Measurements from ENCODE around the gene ASCC3. TPM values are rescaled to one million over a fixed set of nuclear protein-coding genes. Genes with fewer than 3 reads are reported as not detected.

The ASCC3 gene
- total RNA-seq, 1 experiment from 2014 or later, result 40.5 TPM

DNA sequence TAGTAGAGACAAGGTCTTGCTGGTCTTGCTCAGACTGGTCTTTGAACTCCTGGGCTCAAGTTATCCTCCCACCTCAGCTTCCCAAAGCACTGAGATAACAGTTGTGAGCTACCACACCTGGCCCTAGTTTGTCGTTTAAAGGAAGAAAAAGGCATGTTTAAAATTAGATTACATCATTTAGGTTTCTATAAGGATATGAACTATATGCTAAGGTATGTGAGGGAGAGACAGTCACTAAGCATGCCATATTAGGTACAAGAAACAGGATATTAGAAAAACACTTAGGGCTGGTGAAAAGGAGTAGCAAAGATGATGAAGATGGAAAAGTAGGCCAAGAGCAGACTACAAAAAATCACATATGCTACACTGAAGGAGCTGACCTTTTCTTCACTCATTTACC lies 106.4 kb downstream of the ASCC3 start:
- Histone ChIP-seq H3K79me2 (ENCODE audit: insufficient read depth, low read length) (no peaks in the 10 kb centered on the region; the same call in 1 of the 2 replicates), H2AFZ (ENCODE audit: low read depth, low read length, poor library complexity, severe bottlenecking) (no peak overlapping the region), H3K27ac (ENCODE audit: low read depth, low read length) (no peak overlapping the region), H3K9ac (ENCODE audit: low read length) (no peak overlapping the region), H3K4me3 (replicated peaks in 1 of 2; ENCODE audit: low read depth in 1 of 2, low read length in 2 of 2) (no peak overlapping the region), H3K4me2 (ENCODE audit: low read length) (no peak overlapping the region), H3K9me3 (ENCODE audit: control insufficient read depth in 1 of 2, insufficient read depth in 1 of 2, low read depth in 1 of 2, low read length in 2 of 2) (no peaks in the 10 kb centered on the region), H3K9me2 (ENCODE audit: insufficient read depth) (0 out of 2 replicates have a peak, but pooled peaks cover under 1% of the 10 kb centered on the region), H3K27me3 (ENCODE audit: insufficient read depth, low read length) (no peaks in the 10 kb centered on the region), H3K36me3 (ENCODE audit: control insufficient read depth in 1 of 2, insufficient read depth in 2 of 2, low read length in 2 of 2) (no peaks in the 10 kb centered on the region), H4K20me1 (ENCODE audit: insufficient read depth) (no peaks in the 10 kb centered on the region), H3K4me1 (ENCODE audit: control insufficient read depth in 1 of 2, insufficient read depth in 2 of 2, low read length in 2 of 2) (no peaks in the 10 kb centered on the region)
- ChIA-PET POLR2A (no interaction called here), CTCF (no interaction called here), RAD21 (ENCODE audit: low non-redundant PET in 1 of 2, low total read pairs in 2 of 2, uncharacterized antibody in 2 of 2, unreplicated experiment in 2 of 2) (no interaction called here)
- TF ChIP-seq JUND (IDR thresholded peaks at IDR 0.05), result no peak
- no peak for ATAC-seq
- intact Hi-C loops (cut with micrococcal nuclease), result no loop called here
- no peak for DNase-seq (ENCODE audit: low read depth, low spot score)
- no TSS peak for BruUV-seq (replicated peaks)

- intact Hi-C loops (cut with micrococcal nuclease), result no loop called here
- no TSS peak for BruUV-seq (replicated peaks)
- CTCF ChIA-PET, result no interaction called here
- DNase-seq (ENCODE audit: low read depth, low spot score), result no peak
- Histone ChIP-seq H2AFZ (ENCODE audit: low read depth, low read length, poor library complexity, severe bottlenecking) (no peak overlapping the region), H3K9me2 (ENCODE audit: insufficient read depth) (0 out of 2 replicates have a peak, but pooled peaks cover 2% of the 10 kb centered on the region), H3K27ac (ENCODE audit: low read depth, low read length) (no peak overlapping the region), H3K27me3 (ENCODE audit: insufficient read depth, low read length) (no peaks in the 10 kb centered on the region), H3K4me1 (ENCODE audit: control insufficient read depth in 1 of 2, insufficient read depth in 2 of 2, low read length in 2 of 2) (no peaks in the 10 kb centered on the region), H3K36me3 (ENCODE audit: control insufficient read depth in 1 of 2, insufficient read depth in 2 of 2, low read length in 2 of 2) (no peaks in the 10 kb centered on the region), H3K79me2 (ENCODE audit: insufficient read depth, low read length) (no peaks in the 10 kb centered on the region; the same call in 1 of the 2 replicates), H4K20me1 (ENCODE audit: insufficient read depth) (no peaks in the 10 kb centered on the region), H3K9ac (ENCODE audit: low read length) (no peak overlapping the region), H3K9me3 (ENCODE audit: control insufficient read depth in 1 of 2, insufficient read depth in 1 of 2, low read depth in 1 of 2, low read length in 2 of 2) (no peaks in the 10 kb centered on the region), H3K4me2 (ENCODE audit: low read length) (no peak overlapping the region), H3K4me3 (replicated peaks in 1 of 2; ENCODE audit: low read depth in 1 of 2, low read length in 2 of 2) (no peak overlapping the region)
- RAD21 ChIA-PET (ENCODE audit: low non-redundant PET in 1 of 2, low total read pairs in 2 of 2, uncharacterized antibody in 2 of 2, unreplicated experiment in 2 of 2), result no interaction called here
- TF ChIP-seq ZNF274 (IDR thresholded peaks at IDR 0.05; ENCODE audit: low read depth, low read length), result no peak
- no peak for TF ChIP-seq POLR2AphosphoS5 (IDR thresholded peaks at IDR 0.05; ENCODE audit: low read depth, low read length)
- no peak for TF ChIP-seq EZH2 (IDR thresholded peaks at IDR 0.05)
- no peak for TF ChIP-seq YY1 (IDR thresholded peaks at IDR 0.05; ENCODE audit: extremely low read depth, insufficient replicate concordance, low read depth, low read length)
- TF ChIP-seq, protein P1, sequence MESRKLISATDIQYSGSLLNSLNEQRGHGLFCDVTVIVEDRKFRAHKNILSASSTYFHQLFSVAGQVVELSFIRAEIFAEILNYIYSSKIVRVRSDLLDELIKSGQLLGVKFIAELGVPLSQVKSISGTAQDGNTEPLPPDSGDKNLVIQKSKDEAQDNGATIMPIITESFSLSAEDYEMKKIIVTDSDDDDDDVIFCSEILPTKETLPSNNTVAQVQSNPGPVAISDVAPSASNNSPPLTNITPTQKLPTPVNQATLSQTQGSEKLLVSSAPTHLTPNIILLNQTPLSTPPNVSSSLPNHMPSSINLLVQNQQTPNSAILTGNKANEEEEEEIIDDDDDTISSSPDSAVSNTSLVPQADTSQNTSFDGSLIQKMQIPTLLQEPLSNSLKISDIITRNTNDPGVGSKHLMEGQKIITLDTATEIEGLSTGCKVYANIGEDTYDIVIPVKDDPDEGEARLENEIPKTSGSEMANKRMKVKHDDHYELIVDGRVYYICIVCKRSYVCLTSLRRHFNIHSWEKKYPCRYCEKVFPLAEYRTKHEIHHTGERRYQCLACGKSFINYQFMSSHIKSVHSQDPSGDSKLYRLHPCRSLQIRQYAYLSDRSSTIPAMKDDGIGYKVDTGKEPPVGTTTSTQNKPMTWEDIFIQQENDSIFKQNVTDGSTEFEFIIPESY (IDR thresholded peaks at IDR 0.05; ENCODE audit: extremely low read depth, insufficient replicate concordance, low read length), result no peak
- TF ChIP-seq CEBPB (IDR thresholded peaks at IDR 0.05; ENCODE audit: low read depth), result no peak
- no peak for TF ChIP-seq POLR2A (IDR thresholded peaks at IDR 0.05; ENCODE audit: borderline replicate concordance, extremely low read depth, insufficient read depth, insufficient read length)
- TF ChIP-seq EZH2phosphoT487 (IDR thresholded peaks at IDR 0.05; ENCODE audit: borderline replicate concordance), result no peak
- TF ChIP-seq TCF7L2 (IDR thresholded peaks at IDR 0.05; ENCODE audit: borderline replicate concordance, extremely low read depth, insufficient read depth, insufficient read length), result no peak
- TF ChIP-seq ATF3 (IDR thresholded peaks at IDR 0.05), result no peak
- TF ChIP-seq, protein P2, sequence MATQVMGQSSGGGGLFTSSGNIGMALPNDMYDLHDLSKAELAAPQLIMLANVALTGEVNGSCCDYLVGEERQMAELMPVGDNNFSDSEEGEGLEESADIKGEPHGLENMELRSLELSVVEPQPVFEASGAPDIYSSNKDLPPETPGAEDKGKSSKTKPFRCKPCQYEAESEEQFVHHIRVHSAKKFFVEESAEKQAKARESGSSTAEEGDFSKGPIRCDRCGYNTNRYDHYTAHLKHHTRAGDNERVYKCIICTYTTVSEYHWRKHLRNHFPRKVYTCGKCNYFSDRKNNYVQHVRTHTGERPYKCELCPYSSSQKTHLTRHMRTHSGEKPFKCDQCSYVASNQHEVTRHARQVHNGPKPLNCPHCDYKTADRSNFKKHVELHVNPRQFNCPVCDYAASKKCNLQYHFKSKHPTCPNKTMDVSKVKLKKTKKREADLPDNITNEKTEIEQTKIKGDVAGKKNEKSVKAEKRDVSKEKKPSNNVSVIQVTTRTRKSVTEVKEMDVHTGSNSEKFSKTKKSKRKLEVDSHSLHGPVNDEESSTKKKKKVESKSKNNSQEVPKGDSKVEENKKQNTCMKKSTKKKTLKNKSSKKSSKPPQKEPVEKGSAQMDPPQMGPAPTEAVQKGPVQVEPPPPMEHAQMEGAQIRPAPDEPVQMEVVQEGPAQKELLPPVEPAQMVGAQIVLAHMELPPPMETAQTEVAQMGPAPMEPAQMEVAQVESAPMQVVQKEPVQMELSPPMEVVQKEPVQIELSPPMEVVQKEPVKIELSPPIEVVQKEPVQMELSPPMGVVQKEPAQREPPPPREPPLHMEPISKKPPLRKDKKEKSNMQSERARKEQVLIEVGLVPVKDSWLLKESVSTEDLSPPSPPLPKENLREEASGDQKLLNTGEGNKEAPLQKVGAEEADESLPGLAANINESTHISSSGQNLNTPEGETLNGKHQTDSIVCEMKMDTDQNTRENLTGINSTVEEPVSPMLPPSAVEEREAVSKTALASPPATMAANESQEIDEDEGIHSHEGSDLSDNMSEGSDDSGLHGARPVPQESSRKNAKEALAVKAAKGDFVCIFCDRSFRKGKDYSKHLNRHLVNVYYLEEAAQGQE (IDR thresholded peaks at IDR 0.05; ENCODE audit: low read depth), result no peak
- TF ChIP-seq SRF (IDR thresholded peaks at IDR 0.05; ENCODE audit: low read depth), result no peak
- TF ChIP-seq RAD21 (IDR thresholded peaks at IDR 0.05; ENCODE audit: low read depth), result no peak
- TF ChIP-seq SP1 (IDR thresholded peaks at IDR 0.05; ENCODE audit: low read depth), result no peak
- no peak for ATAC-seq
- POLR2A ChIA-PET, result no interaction called here
Measured at GRCh38 chr6:100768816-100769351, 112.2 kb downstream of the ASCC3 start.

Data from HCT116 (cell line).